Measurements from ENCODE around the gene LPAR3. TPM values are rescaled to one million over a fixed set of nuclear protein-coding genes. Genes with fewer than 3 reads are reported as not detected.
"Not testable (repeated sequence)": the region's sequence is repeated elsewhere in the genome, so short reads cannot be mapped to it uniquely, and the experiment has no call there.

LPAR3 gene
- total RNA-seq, 1 experiment from 2014 or later, result 37.8 TPM

DNA sequence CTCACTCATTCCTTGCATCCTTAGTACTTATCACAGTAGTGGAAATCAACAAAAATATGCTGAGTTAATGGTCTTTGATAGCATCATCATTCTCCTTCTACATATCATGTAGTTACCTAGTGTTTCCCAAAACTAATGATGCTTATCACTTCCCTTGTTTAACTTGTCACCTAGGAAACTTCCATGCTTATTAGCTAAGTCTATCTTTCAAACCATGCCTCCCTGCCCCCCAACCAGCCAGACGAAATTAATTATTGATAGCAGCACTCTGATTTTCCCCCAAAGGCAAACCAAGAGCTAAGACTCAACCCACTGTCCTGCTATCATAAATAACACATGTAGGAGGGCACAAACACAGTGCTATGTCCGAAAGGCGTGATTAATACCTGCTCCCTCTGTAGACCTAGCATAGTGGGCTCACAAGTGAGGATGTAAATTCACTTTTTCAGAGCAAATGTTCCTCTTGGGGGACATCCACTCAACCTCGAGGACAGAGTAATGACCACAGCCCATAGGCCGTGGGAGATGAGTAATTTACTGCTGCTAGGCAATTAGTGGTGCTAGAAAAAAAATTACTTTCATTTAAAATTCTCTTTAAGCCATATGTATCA is 25.8 kb upstream of the LPAR3 start:
- H3K4me3 ChIP-seq (ENCODE audit: insufficient read depth, low read depth, low read length), result no peak overlapping the region
- DNase-seq, result no peak
- no peaks in the 10 kb centered on the region for H3K27me3 ChIP-seq (ENCODE audit: control insufficient read depth, insufficient read depth, low read length)
- H3K36me3 ChIP-seq (replicated peaks; ENCODE audit: control insufficient read depth, insufficient read depth, low read length), result no peaks in the 10 kb centered on the region

DNA sequence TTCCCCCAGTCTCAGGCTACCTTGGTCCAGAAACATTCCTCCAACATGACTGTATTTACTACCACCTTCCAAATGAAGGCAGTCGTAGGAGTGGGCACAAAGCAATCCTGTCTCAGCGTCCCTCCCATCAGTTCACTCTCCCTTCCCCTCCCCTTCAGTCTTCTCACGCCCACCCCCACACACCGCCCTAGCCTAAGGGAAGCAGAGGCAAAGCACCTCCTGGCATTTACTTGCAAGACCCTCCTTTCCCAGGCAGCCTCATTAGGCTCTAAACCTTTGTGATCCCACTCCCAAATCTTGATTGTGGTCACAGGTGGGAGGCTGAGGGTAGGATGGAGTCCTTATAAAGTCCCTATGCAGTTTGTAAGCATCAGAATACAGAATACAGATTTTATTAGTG is 23.9 kb upstream of the LPAR3 start:
- H3K36me3 ChIP-seq (replicated peaks; ENCODE audit: control insufficient read depth, insufficient read depth, low read length), result no peaks in the 10 kb centered on the region
- H3K4me3 ChIP-seq (ENCODE audit: insufficient read depth, low read depth, low read length), result no peak overlapping the region
- DNase-seq, result no peak
- no peaks in the 10 kb centered on the region for H3K27me3 ChIP-seq (ENCODE audit: control insufficient read depth, insufficient read depth, low read length)

GRCh38 chr1:84913555-84913892 is 20.5 kb upstream of the LPAR3 start:
- DNase-seq, result no peak
- no peaks in the 10 kb centered on the region for H3K27me3 ChIP-seq (ENCODE audit: control insufficient read depth, insufficient read depth, low read length)
- no peak overlapping the region for H3K4me3 ChIP-seq (ENCODE audit: insufficient read depth, low read depth, low read length)
- H3K36me3 ChIP-seq (replicated peaks; ENCODE audit: control insufficient read depth, insufficient read depth, low read length), result no peaks in the 10 kb centered on the region

- H3K27me3 ChIP-seq (ENCODE audit: control insufficient read depth, insufficient read depth, low read length), result no peaks in the 10 kb centered on the region
- H3K36me3 ChIP-seq (replicated peaks; ENCODE audit: control insufficient read depth, insufficient read depth, low read length), result no peaks in the 10 kb centered on the region
- no peak for DNase-seq
- H3K4me3 ChIP-seq (ENCODE audit: insufficient read depth, low read depth, low read length), result no peak overlapping the region
These were observed 19.9 kb upstream of the LPAR3 start for GRCh38 chr1:84912726-84913554.

DNA sequence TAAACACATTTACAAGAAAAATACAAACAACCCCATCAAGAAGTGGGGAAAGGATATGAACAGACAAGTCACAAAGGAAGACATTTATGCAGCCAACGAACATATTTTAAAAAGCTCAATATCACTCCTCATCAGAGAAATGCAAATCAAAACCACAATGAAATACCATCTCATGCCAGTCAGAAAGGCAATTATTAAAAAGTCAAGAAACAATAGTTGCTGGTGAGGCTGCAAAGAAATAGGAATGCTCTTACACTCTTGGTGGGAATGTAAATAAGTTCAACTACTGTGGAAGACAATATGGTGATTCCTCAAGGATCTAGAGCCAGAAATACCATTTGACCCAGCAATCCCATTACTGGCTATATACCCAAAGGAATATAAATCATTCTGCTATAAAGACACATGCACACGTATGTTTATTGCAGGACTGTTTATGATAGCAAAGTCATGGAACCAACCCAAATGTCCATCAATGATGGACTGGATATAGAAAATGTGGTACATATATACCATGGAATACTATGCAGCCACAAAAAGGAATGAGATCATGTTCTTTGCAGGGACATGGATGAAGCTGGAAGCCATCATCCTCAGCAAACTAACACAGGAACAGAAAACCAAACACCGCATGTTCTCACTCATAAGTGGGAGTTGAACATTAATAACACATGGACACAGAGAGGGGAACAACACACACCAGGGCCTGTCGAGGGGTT is 15.9 kb upstream of the LPAR3 start:
- H3K4me3 ChIP-seq (ENCODE audit: insufficient read depth, low read depth, low read length); H3K27me3 ChIP-seq (ENCODE audit: control insufficient read depth, insufficient read depth, low read length); DNase-seq; H3K36me3 ChIP-seq (replicated peaks; ENCODE audit: control insufficient read depth, insufficient read depth, low read length): not testable (repeated sequence)

- no peak for DNase-seq
- no peaks in the 10 kb centered on the region for H3K36me3 ChIP-seq (replicated peaks; ENCODE audit: control insufficient read depth, insufficient read depth, low read length)
These were observed 14.3 kb upstream of the LPAR3 start for GRCh38 chr1:84907095-84907827.

GRCh38 chr1:84902727-84903126 is 9.7 kb upstream of the LPAR3 start:
- not testable (repeated sequence) for H3K27me3 ChIP-seq (ENCODE audit: control insufficient read depth, insufficient read depth, low read length)

More at GRCh38 chr1:84907095-84907827, 14.3 kb upstream of the LPAR3 start:
- Histone ChIP-seq H3K4me3 (ENCODE audit: insufficient read depth, low read depth, low read length) (no peak overlapping the region), H3K27me3 (ENCODE audit: control insufficient read depth, insufficient read depth, low read length) (no peaks in the 10 kb centered on the region)

DNA sequence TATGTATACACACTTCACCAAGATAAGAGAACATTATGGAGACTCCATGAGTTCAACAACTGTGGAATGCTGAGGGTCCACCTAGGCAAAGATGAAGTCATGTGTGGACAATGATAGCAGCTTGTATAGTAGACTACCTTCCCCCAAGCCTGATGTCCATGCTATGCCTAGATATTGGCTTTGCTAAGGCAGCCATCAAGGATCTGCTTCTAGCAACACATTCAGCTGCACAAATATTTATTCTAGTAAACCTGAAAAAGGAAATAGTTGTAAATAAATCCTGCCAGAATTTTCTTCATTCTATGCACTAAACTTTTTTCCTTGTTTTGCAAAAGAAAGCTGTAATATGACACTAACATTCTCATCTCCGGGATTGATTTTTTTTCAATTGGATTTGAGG is 7.0 kb upstream of the LPAR3 start:
- no peaks in the 10 kb centered on the region for H3K27me3 ChIP-seq (ENCODE audit: control insufficient read depth, insufficient read depth, low read length)
- no peaks in the 10 kb centered on the region for H3K36me3 ChIP-seq (replicated peaks; ENCODE audit: control insufficient read depth, insufficient read depth, low read length)
- H3K4me3 ChIP-seq (ENCODE audit: insufficient read depth, low read depth, low read length), result no peak overlapping the region
- no peak for DNase-seq

More at GRCh38 chr1:84902727-84903126, 9.7 kb upstream of the LPAR3 start:
- not testable (repeated sequence) for DNase-seq; H3K36me3 ChIP-seq (replicated peaks; ENCODE audit: control insufficient read depth, insufficient read depth, low read length); H3K4me3 ChIP-seq (ENCODE audit: insufficient read depth, low read depth, low read length)

DNA sequence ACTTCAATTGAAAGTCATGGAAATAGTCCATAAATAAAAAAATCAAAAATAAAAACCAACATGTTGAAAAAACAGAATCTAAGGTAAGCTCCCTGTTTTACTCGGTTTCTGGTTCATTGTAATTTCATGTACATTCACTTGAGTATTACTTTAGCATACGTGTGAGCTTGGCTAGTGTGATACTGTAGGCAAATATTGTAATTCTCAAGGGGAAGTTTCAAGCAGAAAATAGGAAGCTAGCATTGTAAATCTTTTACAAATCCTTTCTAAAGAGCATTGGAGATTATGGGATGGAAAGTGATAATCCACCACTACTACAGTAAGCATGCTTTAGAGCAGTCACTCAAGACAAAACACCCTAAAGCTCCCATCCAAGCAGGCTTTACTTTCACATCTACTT is 3.3 kb upstream of the LPAR3 start:
- Histone ChIP-seq H3K27me3 (ENCODE audit: control insufficient read depth, insufficient read depth, low read length) (peaks cover 20% of the 10 kb centered on the region), H3K36me3 (replicated peaks; ENCODE audit: control insufficient read depth, insufficient read depth, low read length) (no peaks in the 10 kb centered on the region), H3K4me3 (ENCODE audit: insufficient read depth, low read depth, low read length) (no peak overlapping the region)
- DNase-seq, result no peak

- H3K4me3 ChIP-seq (ENCODE audit: insufficient read depth, low read depth, low read length), result no peak overlapping the region
- peaks cover 20% of the 10 kb centered on the region for H3K27me3 ChIP-seq (ENCODE audit: control insufficient read depth, insufficient read depth, low read length)
- DNase-seq, result no peak
- H3K36me3 ChIP-seq (replicated peaks; ENCODE audit: control insufficient read depth, insufficient read depth, low read length), result no peaks in the 10 kb centered on the region; the same call in 1 of the 2 replicates
These were observed 2.4 kb downstream of the LPAR3 start for GRCh38 chr1:84890566-84890965.

DNA sequence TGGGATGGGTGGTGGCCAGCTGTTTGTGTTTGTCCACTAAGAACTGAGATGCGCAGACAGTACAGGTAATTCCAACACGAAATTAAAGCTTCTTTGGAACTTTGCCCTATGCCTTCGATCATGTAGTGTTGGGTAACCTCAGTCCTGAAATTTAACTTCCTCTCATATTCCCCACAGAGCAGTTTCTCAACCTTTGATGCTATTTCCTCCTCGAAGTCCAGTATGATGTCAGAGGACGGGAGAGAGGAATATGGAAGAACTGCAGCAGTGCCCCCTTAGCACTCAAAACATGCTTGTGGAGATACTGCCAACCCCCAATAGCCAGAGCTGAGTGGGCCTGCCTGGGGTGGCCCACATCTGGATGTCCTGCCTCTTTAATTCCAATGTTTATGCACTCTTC is 3.6 kb downstream of the LPAR3 start:
- DNase-seq, result no peak
- Histone ChIP-seq H3K4me3 (ENCODE audit: insufficient read depth, low read depth, low read length) (no peak overlapping the region), H3K36me3 (replicated peaks; ENCODE audit: control insufficient read depth, insufficient read depth, low read length) (no peaks in the 10 kb centered on the region; the same call in 1 of the 2 replicates), H3K27me3 (ENCODE audit: control insufficient read depth, insufficient read depth, low read length) (peaks cover 18% of the 10 kb centered on the region)

- Histone ChIP-seq H3K4me3 (ENCODE audit: insufficient read depth, low read depth, low read length) (no peak overlapping the region), H3K27me3 (ENCODE audit: control insufficient read depth, insufficient read depth, low read length) (peaks cover 14% of the 10 kb centered on the region), H3K36me3 (replicated peaks; ENCODE audit: control insufficient read depth, insufficient read depth, low read length) (no peaks in the 10 kb centered on the region; the same call in 1 of the 2 replicates)
- no peak for DNase-seq
These were observed 4.3 kb downstream of the LPAR3 start for GRCh38 chr1:84888753-84889152.

DNA sequence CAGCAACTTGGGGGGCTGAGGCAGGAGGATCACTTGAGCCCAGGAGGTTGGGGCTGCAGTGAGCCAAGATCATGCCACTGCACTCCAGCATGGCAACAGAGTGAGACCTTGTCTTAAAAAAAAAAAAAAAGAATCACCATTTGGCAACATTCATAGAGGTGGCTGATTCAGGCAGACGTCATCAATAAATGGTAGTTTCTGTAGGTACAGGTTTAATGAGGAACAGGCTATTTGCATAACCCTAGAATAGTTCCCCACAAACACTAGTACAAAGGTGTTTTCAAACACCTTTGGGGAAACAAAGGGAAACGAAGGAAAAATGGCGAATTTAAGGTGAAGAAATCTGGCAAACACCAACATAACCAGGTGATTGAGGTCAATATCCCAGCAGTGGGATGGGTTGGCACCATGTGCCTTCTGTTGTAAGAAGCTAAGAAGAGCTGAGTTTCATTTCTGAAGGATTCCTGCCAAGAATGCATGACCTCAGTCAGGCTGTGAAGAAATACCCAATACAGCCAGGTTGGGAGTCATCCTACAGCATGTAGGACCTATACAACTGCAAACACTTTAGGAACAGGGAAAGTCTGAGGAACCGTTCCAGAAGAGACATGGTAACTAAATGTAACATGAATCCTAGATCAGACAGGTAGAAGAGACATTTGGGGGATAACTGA is 5.6 kb downstream of the LPAR3 start:
- DNase-seq, result no peak
- H3K36me3 ChIP-seq (replicated peaks; ENCODE audit: control insufficient read depth, insufficient read depth, low read length), result no peaks in the 10 kb centered on the region; the same call in 1 of the 2 replicates
- no peak overlapping the region for H3K4me3 ChIP-seq (ENCODE audit: insufficient read depth, low read depth, low read length)
- H3K27me3 ChIP-seq (ENCODE audit: control insufficient read depth, insufficient read depth, low read length), result peaks cover 3% of the 10 kb centered on the region

- Histone ChIP-seq H3K27me3 (ENCODE audit: control insufficient read depth, insufficient read depth, low read length) (no peaks in the 10 kb centered on the region), H3K4me3 (ENCODE audit: insufficient read depth, low read depth, low read length) (no peak overlapping the region), H3K36me3 (replicated peaks; ENCODE audit: control insufficient read depth, insufficient read depth, low read length) (no peaks in the 10 kb centered on the region; the same call in 1 of the 2 replicates)
- no peak for DNase-seq
These were observed 7.5 kb downstream of the LPAR3 start for GRCh38 chr1:84885469-84885868.

Measured in H7 (cell line).